Neutrophil (primary cell): Measurements from ENCODE around the gene DNAJC2.

Experiments
- H3K27ac ChIP-seq: fragments of 200-600 bp; sonication (generic); 2 replicates; pipeline ENCODE4 v1.5.1; 2016; ENCODE audit warnings: mild to moderate bottlenecking, moderate library complexity
- H3K27me3 ChIP-seq: fragments of 200-600 bp; sonication (generic); 2 replicates; pipeline ENCODE4 v1.6.0; 2016; ENCODE audit warnings: mild to moderate bottlenecking
- H3K36me3 ChIP-seq: fragments of 200-600 bp; sonication (generic); 2 replicates; pipeline ENCODE4 v1.5.1; 2017
- H3K4me1 ChIP-seq, 2 experiments: fragments of 200-600 bp in 1 of 2; sonication (generic) in 1 of 2; 1 replicate in 1 of 2; 2 replicates in 1 of 2; pipeline versions ENCODE4 v1.5.1 to v1.6.1; 2013 to 2016; ENCODE audit warnings: low read depth in 1 of 2, low read length in 1 of 2, mild to moderate bottlenecking in 1 of 2, moderate library complexity in 1 of 2; ENCODE audit not compliant: control insufficient read depth in 1 of 2, insufficient read depth in 1 of 2
- H3K4me3 ChIP-seq, 2 experiments: fragments of 200-600 bp in 1 of 2; sonication (generic) in 1 of 2; 1 replicate in 1 of 2; 2 replicates in 1 of 2; pipeline ENCODE4 v1.5.1; 2013 to 2016; ENCODE audit warnings: low read depth in 1 of 2, low read length in 1 of 2, mild to moderate bottlenecking in 1 of 2, moderate library complexity in 1 of 2
- H3K9me3 ChIP-seq: fragments of 200-600 bp; sonication (generic); 2 replicates; pipeline ENCODE4 v1.5.1; 2016
- CTCF ChIP-seq: fragments of 200-600 bp; sonication (generic); IDR thresholded peaks from 2 replicates; pipeline ENCODE4 v1.5.1; 2016; ENCODE audit warnings: antibody characterized with exemption

Gene DNAJC2

GRCh38 chr7:103387242-103387641, 42.7 kb upstream of the DNAJC2 start:
- no peaks in the 10 kb centered on the region for H3K4me1 ChIP-seq
- no peak overlapping the region for H3K27ac ChIP-seq
- no peak for TF ChIP-seq CTCF
- no peaks in the 10 kb centered on the region for H3K36me3 ChIP-seq
- H3K4me3 ChIP-seq = no peak overlapping the region
- peaks cover 5% of the 10 kb centered on the region for H3K27me3 ChIP-seq
- H3K9me3 ChIP-seq = no peaks in the 10 kb centered on the region

DNA sequence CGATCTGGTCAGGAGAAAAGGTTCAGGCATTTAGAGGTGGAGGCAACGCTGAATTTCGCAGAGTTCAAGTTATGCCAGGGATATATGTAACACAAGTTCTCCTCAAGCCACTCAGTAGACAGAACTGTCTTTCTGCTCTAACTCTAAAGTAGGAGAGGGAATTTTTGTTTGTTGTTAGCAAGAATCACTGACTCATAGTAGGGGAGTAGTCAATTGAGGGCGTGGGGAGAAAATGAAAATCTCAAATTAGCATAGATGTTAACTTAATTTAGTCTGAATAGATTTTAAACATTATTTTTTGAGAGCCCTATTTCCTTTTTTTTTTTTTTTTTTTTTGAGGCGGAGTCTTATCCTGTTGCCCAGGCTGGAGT, 37.5 kb upstream of the DNAJC2 start:
- TF ChIP-seq CTCF = no peak
- Histone ChIP-seq H3K4me3 (no peak overlapping the region), H3K36me3 (no peaks in the 10 kb centered on the region), H3K9me3 (no peaks in the 10 kb centered on the region), H3K27me3 (peaks cover 26% of the 10 kb centered on the region), H3K4me1 (no peaks in the 10 kb centered on the region), H3K27ac (no peak overlapping the region)

DNA sequence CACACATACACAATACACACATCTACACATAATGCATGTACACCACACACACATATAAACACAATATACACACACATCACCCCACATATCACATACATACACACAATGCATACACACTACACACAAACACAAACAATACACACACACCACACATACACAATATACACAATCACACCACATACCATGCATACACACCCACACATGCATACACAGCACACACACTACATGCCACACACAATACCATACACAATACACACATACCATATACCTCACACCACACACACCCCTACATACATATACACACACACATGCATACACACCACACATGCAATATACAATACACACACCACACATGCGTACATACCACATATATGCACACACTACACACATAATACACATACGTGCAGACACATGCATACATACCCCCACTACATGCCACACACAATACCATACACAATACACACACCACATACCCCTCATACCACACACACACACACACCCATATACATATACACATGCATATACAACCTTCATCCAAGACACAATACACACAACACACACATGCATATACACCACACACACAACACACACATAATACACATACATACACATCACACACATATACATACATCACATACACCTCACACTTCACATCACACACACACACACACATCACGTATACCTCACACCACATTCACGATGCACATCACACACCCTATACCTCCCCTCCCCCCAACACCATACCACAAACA, 36.9 kb upstream of the DNAJC2 start:
- Histone ChIP-seq H3K36me3 (no peaks in the 10 kb centered on the region), H3K27ac (no peak overlapping the region), H3K4me3 (no peak overlapping the region), H3K27me3 (peaks cover 31% of the 10 kb centered on the region), H3K4me1 (no peaks in the 10 kb centered on the region), H3K9me3 (no peaks in the 10 kb centered on the region)
- no peak for TF ChIP-seq CTCF

DNA sequence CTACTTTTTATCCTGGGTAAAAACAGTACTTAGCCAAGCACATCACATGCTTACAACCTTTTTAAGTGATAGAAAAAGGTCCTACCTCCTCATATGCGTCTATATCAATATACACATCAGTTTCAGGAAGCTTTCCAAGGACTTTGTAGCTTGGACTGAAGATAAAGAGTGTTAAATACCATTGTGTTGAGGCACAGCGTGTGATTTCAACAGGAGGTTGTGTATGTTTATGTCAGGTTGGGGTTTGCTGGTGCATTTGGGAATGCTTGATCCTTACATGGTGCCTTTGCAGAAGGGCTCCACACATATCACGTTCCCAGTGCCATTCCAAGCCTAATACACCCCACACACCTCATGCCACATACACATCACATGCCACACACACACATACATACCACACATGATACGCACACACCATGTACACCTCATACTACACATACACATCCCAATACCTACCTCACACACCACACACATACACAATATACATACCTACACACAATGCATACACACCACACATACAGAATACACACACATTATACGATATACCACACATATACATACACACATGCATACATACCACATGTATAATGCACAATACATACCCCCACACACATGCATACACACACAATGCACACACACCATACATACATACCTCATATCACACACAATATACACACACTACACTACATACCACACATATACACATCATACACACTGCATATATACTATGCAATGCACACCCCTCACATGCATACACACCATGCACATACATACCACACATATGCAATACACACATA, 36.0 kb upstream of the DNAJC2 start:
- TF ChIP-seq CTCF = no peak
- H3K9me3 ChIP-seq = no peaks in the 10 kb centered on the region
- H3K4me3 ChIP-seq = no peak overlapping the region
- H3K27me3 ChIP-seq = peaks cover 31% of the 10 kb centered on the region
- no peaks in the 10 kb centered on the region for H3K36me3 ChIP-seq
- no peaks in the 10 kb centered on the region for H3K4me1 ChIP-seq
- H3K27ac ChIP-seq = no peak overlapping the region

DNA sequence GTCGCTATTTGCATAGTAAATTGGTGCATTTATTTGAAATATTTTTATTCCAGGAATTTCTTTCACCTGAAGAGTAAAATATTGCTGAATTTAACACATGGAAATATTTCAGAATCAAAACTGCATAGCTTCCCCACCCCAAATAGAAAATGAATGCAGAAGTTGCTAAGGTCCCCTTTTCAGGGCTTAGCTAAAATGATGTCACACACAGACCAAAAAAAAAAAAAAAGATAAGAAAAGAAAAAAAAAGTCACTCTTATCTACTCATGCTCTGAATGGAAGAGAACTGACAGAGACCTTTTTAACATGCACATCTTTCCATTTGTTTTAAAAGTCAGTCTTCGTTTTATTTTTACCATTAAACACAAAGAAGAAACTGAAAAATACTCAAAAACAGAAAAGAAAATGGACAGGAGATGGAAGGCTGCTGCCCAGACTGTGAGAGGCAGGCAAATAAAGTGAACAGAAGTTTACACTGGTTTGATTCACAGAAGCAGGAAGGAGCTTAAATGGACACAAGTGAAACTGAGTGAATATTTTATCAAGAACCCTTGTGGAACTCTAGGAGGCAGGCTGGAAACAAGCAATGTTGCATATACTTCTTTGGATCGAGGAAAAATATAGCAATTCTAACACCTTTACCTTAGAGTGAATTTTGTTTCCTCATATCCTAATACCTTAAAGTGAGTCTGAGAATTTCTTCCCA, 34.9 kb upstream of the DNAJC2 start:
- Histone ChIP-seq H3K4me3 (no peak overlapping the region), H3K36me3 (no peaks in the 10 kb centered on the region), H3K27me3 (peaks cover 31% of the 10 kb centered on the region), H3K27ac (no peak overlapping the region), H3K4me1 (no peaks in the 10 kb centered on the region), H3K9me3 (no peaks in the 10 kb centered on the region)
- TF ChIP-seq CTCF = no peak
